OCI-LY1 (cell line): Measurements from ENCODE around the gene TBC1D8B.

ENCODE experiments used
- EZH2 ChIP-seq: fragments of 200-600 bp; sonication (generic), shearing (Covaris generic); IDR thresholded peaks from 2 replicates; pipeline ENCODE4 v1.8.0; 2017; ENCODE audit warnings: borderline replicate concordance, mixed run types, mild to moderate bottlenecking, antibody characterized with exemption, low read length, moderate library complexity, mixed read lengths
- TF ChIP-seq, protein P1 (sequence below): fragments of 200-600 bp; sonication (generic), shearing (Covaris generic); IDR thresholded peaks from 2 replicates; pipeline ENCODE4 v1.5.1; 2017; ENCODE audit warnings: mild to moderate bottlenecking, antibody characterized with exemption, low read length, moderate library complexity, mixed read lengths

DNA sequence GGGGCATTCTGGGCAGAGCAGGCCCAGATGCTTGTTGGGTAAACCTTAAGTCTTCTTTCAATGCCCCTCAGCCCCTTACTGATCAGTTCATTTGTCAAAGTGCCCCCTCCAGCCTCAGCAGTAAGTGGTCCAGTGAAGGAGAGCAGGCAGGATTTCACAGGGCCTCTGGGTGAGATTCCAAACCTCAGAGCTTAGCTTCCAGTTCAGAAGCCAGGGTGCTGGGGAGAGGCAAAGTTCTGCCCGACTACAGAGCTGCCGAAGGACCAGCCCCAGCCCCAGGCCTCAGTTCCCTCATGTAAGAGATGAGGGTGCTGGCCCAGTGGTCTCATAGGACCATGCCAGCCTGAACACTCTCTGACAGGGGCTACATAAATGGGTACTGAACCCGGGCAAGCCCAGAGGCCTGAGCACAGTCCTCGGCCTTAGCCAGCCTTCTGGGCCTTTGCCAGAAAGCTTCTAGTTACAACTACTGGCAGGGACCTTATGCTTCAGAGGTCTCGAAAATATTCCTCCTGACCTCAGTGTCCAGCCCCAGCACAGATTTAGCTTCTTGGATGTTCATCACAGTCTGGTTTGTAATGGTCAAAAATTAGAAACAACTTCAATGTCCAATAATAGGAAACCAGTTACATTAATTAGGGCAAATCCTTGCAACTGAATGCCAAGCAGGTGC is 101.5 kb downstream of the TBC1D8B start:
- TF ChIP-seq, protein P1, sequence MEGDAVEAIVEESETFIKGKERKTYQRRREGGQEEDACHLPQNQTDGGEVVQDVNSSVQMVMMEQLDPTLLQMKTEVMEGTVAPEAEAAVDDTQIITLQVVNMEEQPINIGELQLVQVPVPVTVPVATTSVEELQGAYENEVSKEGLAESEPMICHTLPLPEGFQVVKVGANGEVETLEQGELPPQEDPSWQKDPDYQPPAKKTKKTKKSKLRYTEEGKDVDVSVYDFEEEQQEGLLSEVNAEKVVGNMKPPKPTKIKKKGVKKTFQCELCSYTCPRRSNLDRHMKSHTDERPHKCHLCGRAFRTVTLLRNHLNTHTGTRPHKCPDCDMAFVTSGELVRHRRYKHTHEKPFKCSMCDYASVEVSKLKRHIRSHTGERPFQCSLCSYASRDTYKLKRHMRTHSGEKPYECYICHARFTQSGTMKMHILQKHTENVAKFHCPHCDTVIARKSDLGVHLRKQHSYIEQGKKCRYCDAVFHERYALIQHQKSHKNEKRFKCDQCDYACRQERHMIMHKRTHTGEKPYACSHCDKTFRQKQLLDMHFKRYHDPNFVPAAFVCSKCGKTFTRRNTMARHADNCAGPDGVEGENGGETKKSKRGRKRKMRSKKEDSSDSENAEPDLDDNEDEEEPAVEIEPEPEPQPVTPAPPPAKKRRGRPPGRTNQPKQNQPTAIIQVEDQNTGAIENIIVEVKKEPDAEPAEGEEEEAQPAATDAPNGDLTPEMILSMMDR: no peak
- TF ChIP-seq EZH2: no peak
